Measurements from ENCODE around the gene HSPA6.
"Not testable (repeated sequence)": the region's sequence is repeated elsewhere in the genome, so short reads cannot be mapped to it uniquely, and the experiment has no call there.

The HSPA6 gene

DNA sequence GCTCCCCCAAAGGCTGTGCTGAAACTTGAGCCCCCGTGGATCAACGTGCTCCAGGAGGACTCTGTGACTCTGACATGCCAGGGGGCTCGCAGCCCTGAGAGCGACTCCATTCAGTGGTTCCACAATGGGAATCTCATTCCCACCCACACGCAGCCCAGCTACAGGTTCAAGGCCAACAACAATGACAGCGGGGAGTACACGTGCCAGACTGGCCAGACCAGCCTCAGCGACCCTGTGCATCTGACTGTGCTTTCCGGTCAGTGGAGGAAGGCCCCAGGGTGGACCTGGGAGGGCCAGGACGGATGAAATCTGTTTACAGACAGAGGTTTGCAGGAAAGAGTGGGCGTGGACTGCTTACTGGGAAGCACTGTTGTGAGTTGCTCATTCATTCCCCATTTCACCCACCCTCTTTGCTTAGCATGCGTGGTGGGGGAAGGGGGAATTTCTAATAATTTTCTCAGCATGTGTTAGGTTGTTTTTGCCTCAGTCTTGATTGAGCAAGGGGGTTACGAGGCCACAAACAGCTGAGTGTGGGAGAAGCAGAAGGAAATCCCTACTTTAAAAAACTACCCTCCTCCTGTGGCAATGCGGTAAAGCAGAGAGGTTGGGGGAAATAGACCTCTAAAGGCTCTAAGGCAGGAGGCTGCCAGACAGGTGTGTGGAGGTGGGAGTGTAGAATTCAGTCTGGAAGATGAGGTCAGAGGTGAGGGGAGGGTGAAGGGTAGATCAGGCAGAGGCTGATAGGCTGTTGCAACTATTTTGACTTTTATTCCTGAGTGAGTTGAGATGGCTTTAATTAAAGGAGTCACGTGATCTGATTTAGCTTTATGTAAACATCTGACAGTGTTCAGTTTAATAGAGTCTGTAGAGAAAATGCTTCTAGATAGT lies 17.8 kb upstream of the HSPA6 start:
- FAIRE-seq (no peak), DNase-seq (ENCODE audit: insufficient read length, low spot score) (no peak)
- TF ChIP-seq, protein P1, sequence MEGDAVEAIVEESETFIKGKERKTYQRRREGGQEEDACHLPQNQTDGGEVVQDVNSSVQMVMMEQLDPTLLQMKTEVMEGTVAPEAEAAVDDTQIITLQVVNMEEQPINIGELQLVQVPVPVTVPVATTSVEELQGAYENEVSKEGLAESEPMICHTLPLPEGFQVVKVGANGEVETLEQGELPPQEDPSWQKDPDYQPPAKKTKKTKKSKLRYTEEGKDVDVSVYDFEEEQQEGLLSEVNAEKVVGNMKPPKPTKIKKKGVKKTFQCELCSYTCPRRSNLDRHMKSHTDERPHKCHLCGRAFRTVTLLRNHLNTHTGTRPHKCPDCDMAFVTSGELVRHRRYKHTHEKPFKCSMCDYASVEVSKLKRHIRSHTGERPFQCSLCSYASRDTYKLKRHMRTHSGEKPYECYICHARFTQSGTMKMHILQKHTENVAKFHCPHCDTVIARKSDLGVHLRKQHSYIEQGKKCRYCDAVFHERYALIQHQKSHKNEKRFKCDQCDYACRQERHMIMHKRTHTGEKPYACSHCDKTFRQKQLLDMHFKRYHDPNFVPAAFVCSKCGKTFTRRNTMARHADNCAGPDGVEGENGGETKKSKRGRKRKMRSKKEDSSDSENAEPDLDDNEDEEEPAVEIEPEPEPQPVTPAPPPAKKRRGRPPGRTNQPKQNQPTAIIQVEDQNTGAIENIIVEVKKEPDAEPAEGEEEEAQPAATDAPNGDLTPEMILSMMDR (IDR thresholded peaks at IDR 0.05; ENCODE audit: insufficient read depth, missing control alignments), result no peak

DNA sequence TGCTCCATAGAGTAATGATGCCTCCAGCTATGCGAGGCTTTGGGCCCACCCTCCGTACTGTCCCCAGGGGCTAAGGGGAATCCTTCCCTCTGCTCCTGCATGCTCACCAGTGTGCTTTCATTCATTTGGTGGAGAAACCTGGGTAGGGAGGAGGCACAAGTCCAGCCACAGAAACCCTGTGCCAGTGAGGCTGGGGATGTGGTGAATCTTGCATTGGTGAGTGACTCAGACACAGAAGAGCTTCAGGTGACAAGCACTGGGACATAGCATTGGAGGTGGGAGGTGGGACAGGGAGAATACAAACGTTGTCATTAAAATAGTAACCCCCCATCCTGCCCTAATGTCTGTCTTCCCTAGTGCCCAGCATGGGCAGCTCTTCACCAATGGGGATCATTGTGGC lies 13.9 kb upstream of the HSPA6 start:
- TF ChIP-seq, protein P1 (IDR thresholded peaks at IDR 0.05; ENCODE audit: insufficient read depth, missing control alignments), result no peak
- FAIRE-seq (no peak), DNase-seq (ENCODE audit: insufficient read length, low spot score) (no peak)

DNA sequence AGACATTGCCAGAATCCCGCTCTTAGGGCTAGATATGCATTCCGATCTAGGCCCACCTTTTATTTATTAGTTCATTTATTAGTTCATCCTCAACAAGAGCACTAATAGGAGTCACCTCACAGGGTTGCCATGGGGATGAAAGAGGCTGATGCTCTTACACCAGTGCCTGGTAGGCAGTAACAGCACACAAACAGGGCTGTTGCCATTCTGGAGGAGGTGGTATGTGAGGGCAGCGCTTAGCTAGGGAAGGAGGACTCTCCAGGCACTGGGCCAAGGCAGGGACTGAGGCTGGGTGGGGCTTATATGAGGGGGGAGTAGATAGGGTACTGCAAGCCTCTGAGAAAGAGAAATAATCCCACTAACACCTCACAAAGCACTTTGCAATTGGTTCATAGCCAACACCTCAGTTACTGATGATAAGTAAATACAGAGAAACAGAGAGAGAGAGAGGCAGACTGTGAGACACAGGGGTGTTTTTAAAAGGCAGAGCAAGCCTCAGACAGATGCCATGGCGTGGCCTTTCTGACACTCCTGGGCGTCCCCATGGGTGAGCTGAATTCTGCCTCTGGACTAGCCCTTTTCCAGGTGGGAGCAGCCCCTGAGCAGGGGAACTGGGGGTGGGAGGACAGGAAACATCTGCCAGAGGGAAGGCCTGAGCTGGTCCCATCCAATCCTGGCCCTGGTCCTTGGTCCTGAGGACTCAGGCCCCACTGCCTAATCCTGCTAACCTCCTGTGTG lies 13.2 kb upstream of the HSPA6 start:
- FAIRE-seq (no peak), DNase-seq (ENCODE audit: insufficient read length, low spot score) (no peak)
- TF ChIP-seq, protein P1 (IDR thresholded peaks at IDR 0.05; ENCODE audit: insufficient read depth, missing control alignments), result no peak

DNA sequence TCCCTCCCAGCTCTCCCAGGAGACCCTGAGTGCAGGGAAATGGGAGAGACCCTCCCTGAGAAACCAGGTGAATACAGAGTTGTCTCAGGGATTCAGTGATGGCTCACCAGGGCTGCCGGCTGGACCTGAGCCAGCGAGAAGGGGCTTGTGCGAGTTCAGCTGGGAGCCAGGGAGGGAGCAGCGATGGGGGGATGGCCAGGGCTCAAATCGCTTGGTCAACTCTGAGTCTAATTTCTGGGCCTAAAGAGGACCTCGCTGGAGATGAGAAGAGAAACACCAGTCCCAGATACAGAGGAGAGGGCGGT lies 12.6 kb upstream of the HSPA6 start:
- TF ChIP-seq, protein P1 (IDR thresholded peaks at IDR 0.05; ENCODE audit: insufficient read depth, missing control alignments), result no peak
- DNase-seq (ENCODE audit: insufficient read length, low spot score) (no peak), FAIRE-seq (no peak)

DNA sequence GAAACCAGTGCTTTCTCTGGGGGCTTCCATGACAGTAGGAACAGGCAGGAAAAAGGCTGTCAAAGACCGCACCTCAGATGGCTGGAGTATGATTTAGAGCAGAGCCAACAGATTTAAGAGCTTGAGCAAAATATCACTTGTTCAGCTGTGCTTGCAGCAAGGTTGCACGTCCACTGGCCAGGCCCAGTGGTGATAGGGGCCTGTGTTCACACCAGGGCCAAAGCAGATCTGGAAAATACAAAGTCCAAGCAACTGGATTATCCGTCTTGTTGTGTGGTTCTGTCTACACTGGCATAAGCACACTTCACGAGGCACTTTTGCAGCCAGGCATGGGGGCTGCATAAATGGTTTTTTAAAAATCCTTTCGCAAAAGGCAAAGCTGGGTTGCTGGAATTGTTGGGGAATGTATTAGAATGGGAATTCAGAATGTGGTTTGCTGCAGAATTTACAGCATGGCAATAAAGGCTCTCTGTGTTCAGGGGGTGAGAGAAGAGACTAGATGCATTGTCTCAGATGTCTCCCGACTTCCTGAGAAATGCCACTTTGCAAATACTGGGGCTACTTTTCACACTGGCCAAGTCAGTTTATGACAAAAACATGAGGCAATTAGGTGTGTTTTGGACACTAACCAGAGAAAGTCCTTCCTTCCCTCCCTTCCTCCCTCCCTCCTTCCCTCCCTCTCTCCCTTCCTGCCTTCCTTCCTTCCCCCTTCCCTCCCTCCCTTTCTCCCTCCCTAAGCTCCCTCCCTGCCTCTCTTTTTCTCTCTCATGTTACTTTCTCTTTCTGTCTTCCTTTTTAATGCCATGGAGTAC lies 11.5 kb upstream of the HSPA6 start:
- DNase-seq (ENCODE audit: insufficient read length, low spot score); FAIRE-seq: not testable (repeated sequence)

DNA sequence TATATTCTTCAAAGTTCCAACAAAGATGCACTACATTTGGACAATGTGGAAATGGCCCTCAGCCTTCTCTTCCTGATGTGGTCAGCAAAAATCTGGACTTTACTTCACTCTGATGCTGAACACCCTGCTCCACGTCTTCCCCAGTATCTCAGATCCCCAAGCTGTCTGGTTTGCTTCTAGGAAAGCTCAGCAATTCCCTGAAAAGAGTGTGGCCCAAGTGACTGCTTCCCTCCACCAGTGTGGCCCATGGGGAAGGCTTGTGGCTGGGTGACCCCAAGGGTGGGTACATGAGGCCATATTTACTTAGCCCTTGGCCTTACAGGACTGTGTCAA lies 10.9 kb upstream of the HSPA6 start:
- FAIRE-seq; DNase-seq (ENCODE audit: insufficient read length, low spot score): not testable (repeated sequence)

DNA sequence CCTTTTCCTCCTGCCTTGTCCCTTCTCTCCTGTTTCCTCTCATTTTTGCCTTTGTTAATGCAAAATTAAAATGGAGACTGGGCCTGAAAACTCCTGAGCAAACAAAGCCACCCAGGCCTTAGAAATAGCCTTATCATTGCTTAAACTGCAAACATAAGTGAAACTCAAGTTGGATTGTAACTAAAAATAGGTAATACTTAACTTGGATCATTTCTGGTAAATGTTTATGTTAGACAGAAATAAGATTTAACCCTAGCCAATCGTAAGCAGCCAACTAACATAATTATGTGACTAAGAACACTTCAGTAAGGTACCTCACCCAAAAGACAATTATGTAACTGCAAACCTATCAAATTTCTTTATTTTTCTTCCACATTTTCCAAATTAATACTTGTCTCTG lies 10.4 kb upstream of the HSPA6 start:
- FAIRE-seq; DNase-seq (ENCODE audit: insufficient read length, low spot score): not testable (repeated sequence)

DNA sequence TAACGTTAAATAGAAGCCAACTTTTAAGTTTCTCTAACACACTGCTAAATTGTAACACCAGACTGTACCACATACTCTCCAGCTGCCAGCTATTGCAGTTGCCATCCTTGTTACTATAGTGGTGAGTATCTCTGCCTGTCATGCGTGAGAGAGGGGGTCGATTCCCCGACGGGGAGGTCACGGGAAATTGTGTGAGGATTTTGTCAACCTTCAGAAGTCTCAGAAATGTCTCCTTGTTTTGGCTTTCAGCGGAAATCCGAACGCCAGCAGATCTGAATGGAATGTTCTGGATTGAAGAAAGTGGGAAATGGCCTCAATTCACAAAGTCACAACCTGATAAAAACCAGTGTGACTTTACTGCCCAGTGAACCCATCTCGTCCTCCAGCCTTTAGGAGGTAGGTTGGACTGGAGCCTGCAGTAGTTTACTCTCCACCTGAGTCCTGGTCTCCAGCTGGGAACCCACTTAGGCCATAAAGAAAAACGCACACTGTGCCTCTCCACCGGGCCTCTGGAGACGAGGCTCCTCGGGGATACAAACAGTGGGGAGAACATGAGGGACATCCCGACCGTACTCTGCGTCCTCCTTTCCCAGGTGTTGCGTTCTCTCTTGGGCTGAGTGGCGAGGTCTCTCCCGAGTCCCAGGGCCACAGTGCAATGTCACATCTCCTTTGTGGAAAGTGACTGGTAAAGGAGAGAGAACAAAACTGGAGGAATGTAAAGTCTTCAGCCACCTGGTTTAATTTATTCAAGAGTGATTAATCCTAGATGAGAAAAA lies 1.1 kb upstream of the HSPA6 start:
- FAIRE-seq, result not testable (repeated sequence)

DNA sequence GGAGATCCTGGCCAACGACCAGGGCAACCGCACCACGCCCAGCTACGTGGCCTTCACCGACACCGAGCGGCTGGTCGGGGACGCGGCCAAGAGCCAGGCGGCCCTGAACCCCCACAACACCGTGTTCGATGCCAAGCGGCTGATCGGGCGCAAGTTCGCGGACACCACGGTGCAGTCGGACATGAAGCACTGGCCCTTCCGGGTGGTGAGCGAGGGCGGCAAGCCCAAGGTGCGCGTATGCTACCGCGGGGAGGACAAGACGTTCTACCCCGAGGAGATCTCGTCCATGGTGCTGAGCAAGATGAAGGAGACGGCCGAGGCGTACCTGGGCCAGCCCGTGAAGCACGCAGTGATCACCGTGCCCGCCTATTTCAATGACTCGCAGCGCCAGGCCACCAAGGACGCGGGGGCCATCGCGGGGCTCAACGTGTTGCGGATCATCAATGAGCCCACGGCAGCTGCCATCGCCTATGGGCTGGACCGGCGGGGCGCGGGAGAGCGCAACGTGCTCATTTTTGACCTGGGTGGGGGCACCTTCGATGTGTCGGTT lies 477 bp downstream of the HSPA6 start:
- not testable (repeated sequence) for DNase-seq (ENCODE audit: insufficient read length, low spot score); FAIRE-seq

More for the DNA sequence above, 1.1 kb upstream of the HSPA6 start:
- not testable (repeated sequence) for DNase-seq (ENCODE audit: insufficient read length, low spot score)

DNA sequence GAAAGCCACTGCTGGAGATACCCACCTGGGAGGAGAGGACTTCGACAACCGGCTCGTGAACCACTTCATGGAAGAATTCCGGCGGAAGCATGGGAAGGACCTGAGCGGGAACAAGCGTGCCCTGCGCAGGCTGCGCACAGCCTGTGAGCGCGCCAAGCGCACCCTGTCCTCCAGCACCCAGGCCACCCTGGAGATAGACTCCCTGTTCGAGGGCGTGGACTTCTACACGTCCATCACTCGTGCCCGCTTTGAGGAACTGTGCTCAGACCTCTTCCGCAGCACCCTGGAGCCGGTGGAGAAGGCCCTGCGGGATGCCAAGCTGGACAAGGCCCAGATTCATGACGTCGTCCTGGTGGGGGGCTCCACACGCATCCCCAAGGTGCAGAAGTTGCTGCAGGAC lies 981 bp downstream of the HSPA6 start:
- not testable (repeated sequence) for FAIRE-seq; DNase-seq (ENCODE audit: insufficient read length, low spot score)

DNA sequence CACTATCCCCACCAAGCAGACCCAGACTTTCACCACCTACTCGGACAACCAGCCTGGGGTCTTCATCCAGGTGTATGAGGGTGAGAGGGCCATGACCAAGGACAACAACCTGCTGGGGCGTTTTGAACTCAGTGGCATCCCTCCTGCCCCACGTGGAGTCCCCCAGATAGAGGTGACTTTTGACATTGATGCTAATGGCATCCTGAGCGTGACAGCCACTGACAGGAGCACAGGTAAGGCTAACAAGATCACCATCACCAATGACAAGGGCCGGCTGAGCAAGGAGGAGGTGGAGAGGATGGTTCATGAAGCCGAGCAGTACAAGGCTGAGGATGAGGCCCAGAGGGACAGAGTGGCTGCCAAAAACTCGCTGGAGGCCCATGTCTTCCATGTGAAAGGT lies 1.6 kb downstream of the HSPA6 start:
- not testable (repeated sequence) for FAIRE-seq; DNase-seq (ENCODE audit: insufficient read length, low spot score)

DNA sequence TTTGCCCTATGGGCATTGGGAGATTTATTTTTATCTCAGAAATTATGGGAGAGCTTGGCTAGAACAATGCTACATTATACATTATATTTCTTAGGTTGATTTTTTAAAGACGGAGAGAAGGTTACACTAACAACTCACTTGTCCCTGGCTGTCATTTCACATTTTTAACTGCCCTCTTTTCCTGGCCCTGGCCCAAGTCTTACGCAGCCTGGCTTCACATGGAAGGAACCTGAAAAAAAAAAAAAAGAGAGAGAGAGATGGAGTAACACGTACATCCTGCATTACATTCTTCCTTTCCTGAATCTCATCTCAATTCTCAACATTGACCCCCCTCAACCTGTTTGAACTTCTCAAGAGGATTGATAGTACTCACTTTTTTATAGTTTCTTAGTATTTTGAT lies 4.2 kb downstream of the HSPA6 start:
- DNase-seq (ENCODE audit: insufficient read length, low spot score); FAIRE-seq: not testable (repeated sequence)

DNA sequence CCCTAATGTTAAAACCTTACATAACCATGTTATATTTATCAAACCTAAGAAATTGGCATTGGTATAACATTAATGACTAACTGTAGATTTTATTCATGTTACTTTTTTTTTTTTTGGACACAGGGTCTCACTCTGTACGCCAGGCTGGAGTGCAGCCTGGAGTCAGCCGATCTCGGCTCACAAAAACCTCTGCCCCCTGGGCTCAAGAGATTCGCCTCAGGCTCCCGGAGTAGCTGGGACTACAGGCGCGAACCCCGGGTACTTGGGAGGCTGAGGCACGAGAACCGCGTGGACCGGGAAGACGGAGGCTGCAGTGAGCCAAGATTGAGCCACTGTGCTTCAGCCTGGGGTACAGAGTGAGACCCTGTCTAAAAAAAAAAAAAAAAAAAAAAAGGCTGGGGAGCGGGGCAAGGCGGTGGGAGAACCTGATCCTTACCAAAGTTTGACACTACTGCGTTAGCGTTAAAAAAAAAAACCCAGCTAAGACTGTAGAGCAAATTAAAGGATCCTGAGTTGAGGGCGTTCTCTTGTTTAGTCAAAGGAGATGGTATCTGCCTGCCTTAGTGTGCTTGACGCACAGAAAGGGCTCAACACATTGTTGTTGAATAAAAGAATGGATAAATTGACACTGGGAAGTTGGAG lies 5.2 kb downstream of the HSPA6 start:
- not testable (repeated sequence) for FAIRE-seq

More for the DNA sequence above, 5.2 kb downstream of the HSPA6 start:
- DNase-seq (ENCODE audit: insufficient read length, low spot score), result not testable (repeated sequence)
